IgD-negative memory B cell (primary cell): Measurements from ENCODE around the gene CCSER1. TPM values are rescaled to one million over a fixed set of nuclear protein-coding genes. Genes with fewer than 3 reads are reported as not detected.
"Not testable (repeated sequence)": the region's sequence is repeated elsewhere in the genome, so short reads cannot be mapped to it uniquely, and the experiment has no call there.

Experiments used
- H3K27ac Mint-ChIP-seq, 3 donors: one replicate each; pipeline ENCODE4 v1.8.0; 2020 to 2022; ENCODE audit warnings: mild to moderate bottlenecking in 3 of 3, mixed read lengths in 3 of 3, moderate library complexity in 1 of 3
- H3K27me3 Mint-ChIP-seq: one replicate; pipeline ENCODE4 v1.8.0; 2021; ENCODE audit warnings: mixed read lengths
- H3K36me3 Mint-ChIP-seq: one replicate; pipeline ENCODE4 v1.8.0; 2020; ENCODE audit warnings: mild to moderate bottlenecking, mixed read lengths
- H3K4me1 Mint-ChIP-seq, 3 donors: one replicate each; pipeline ENCODE4 v1.8.0; 2020 to 2022; ENCODE audit warnings: mixed read lengths in 3 of 3, mild to moderate bottlenecking in 1 of 3
- H3K4me3 Mint-ChIP-seq, 4 donors: one replicate each; pipeline ENCODE4 v1.8.0; 2020 to 2022; ENCODE audit warnings: mild to moderate bottlenecking in 4 of 4, mixed read lengths in 4 of 4, moderate library complexity in 3 of 4
- H3K9me3 Mint-ChIP-seq, 3 donors: one replicate each; pipeline ENCODE4 v1.8.0; 2020 to 2021; ENCODE audit warnings: mixed read lengths in 3 of 3, mild to moderate bottlenecking in 1 of 3
- polyA plus RNA-seq: library from polyadenylated mRNA; unstranded; fragments of 300-500 nt; fragmentation: Illumina TruSeq; gene quantifications from one replicate; pipeline ENCODE4 v1.2.3, GENCODE V29; 2021

CCSER1 gene
- polyA plus RNA-seq, 1 donor from 2014 or later: 4.7 TPM

GRCh38 chr4:91256751-91257150 lies 1129.6 kb downstream of the CCSER1 start:
- Mint-ChIP-seq H3K36me3 (no peaks in the 10 kb centered on the region), H3K27me3 (no peaks in the 10 kb centered on the region), H3K27ac (no peak overlapping the region), H3K9me3 (peaks cover 2 to 7% (median 5%) of the 10 kb centered on the region in 3 donors), H3K4me1 (no peaks in the 10 kb centered on the region), H3K4me3 (no peak overlapping the region)

- Mint-ChIP-seq H3K27me3 (no peaks in the 10 kb centered on the region), H3K4me1 (no peaks in the 10 kb centered on the region), H3K27ac (no peak overlapping the region), H3K4me3 (no peak overlapping the region), H3K36me3 (no peaks in the 10 kb centered on the region), H3K9me3 (peaks cover 4 to 7% (median 5%) of the 10 kb centered on the region in 3 donors)
Measured at GRCh38 chr4:91257721-91258120, 1130.5 kb downstream of the CCSER1 start.

GRCh38 chr4:91258326-91258725 lies 1131.1 kb downstream of the CCSER1 start:
- no peak overlapping the region for H3K4me3 Mint-ChIP-seq
- H3K9me3 Mint-ChIP-seq: peaks cover 5 to 7% (median 5%) of the 10 kb centered on the region in 3 donors
- no peak overlapping the region for H3K27ac Mint-ChIP-seq
- no peaks in the 10 kb centered on the region for H3K4me1 Mint-ChIP-seq
- no peaks in the 10 kb centered on the region for H3K27me3 Mint-ChIP-seq
- no peaks in the 10 kb centered on the region for H3K36me3 Mint-ChIP-seq

- H3K27me3 Mint-ChIP-seq: no peaks in the 10 kb centered on the region
- H3K27ac Mint-ChIP-seq: no peak overlapping the region
- peaks cover 0 to 5% (median 0%) of the 10 kb centered on the region in 3 donors for H3K9me3 Mint-ChIP-seq
- no peak overlapping the region for H3K4me3 Mint-ChIP-seq
- no peaks in the 10 kb centered on the region for H3K36me3 Mint-ChIP-seq
- no peaks in the 10 kb centered on the region for H3K4me1 Mint-ChIP-seq
Measured at GRCh38 chr4:91267543-91267942, 1140.3 kb downstream of the CCSER1 start.

DNA sequence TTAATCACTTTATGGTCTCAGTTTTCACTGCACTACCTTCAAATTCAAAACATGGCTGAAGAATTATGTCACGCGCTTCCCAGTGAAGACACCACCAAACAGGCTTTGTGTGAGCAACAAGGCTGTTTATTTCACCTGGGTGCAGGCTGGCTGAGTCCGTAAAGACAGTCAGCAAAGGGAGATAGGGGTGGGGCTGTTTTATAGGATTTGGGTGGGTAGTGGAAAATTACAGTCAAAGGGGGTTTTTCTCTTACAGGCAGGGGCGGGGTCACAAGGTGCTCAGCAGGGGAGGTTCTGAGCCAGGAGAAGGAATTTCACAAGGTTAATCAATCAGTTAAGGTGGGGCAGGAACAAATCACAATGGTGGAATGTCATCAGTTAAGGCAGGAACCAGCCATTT lies 1141.3 kb downstream of the CCSER1 start:
- H3K4me1 Mint-ChIP-seq, H3K27ac Mint-ChIP-seq, H3K36me3 Mint-ChIP-seq, H3K4me3 Mint-ChIP-seq, H3K27me3 Mint-ChIP-seq, H3K9me3 Mint-ChIP-seq: not testable (repeated sequence)

GRCh38 chr4:91268913-91269312 lies 1141.7 kb downstream of the CCSER1 start:
- no peaks in the 10 kb centered on the region for H3K36me3 Mint-ChIP-seq
- no peaks in the 10 kb centered on the region for H3K27me3 Mint-ChIP-seq
- no peak overlapping the region for H3K27ac Mint-ChIP-seq
- peaks cover 0 to 8% (median 0%) of the 10 kb centered on the region in 3 donors for H3K9me3 Mint-ChIP-seq
- no peak overlapping the region for H3K4me3 Mint-ChIP-seq
- H3K4me1 Mint-ChIP-seq: no peaks in the 10 kb centered on the region

DNA sequence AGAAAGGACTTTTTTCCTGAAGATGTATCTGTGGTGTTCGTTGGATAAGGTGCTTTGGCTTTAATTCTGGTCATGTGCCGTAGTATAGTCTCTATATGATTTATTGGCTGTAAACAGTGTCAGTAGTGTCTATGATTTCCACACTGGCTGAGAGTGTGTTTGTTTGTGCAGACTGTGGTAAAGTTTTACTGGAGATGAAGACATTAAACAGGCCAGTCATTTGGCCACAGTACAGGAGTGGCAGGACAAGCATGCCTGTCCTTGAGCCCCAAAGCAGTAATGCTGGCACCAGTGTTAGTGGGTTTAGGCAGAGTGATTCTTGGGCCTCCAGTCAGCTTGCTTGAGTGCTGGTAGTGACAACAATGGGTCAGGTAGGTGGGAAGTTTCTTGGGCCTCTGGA lies 1152.7 kb downstream of the CCSER1 start:
- Mint-ChIP-seq H3K4me1 (no peaks in the 10 kb centered on the region), H3K27me3 (peaks cover 2% of the 10 kb centered on the region), H3K27ac (no peak overlapping the region), H3K36me3 (peaks cover 1% of the 10 kb centered on the region), H3K9me3 (peaks cover 0 to 8% (median 6%) of the 10 kb centered on the region in 3 donors), H3K4me3 (no peak overlapping the region)

DNA sequence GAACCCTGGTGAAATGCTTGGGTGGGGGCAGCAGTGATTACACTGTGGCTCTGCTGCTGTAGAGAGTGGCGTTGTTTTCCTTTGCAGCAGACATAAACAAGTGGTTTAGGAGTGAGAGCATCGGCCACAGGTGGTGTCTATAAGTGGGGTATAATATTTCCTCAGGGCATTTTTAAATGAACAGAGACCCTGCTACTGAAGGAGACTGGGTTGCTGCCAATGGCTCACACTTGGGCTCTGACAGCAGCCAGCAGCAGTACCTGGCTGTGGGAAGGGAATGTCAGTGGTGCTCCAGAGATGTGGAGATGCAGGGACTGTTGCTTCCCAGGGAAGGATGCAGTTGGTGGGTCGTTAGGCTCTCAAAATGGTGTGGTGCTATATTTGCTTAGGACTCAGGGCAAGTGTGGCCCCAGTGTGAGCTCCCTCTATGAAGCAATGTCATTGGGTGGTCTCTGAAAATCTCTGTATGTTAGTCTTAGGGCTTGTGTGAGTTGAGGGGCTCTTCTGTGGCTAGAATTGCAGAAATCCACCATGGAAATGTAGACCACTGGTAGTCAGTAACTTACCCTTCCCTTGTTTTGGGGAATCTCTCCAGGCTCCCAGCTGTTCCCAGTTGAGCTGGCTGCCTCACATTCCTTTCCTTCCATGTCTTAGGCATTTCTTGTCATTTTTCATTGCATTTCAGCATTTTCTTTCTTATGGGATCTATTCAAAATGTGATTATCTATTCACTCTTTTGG lies 1153.5 kb downstream of the CCSER1 start:
- Mint-ChIP-seq H3K4me1 (no peaks in the 10 kb centered on the region), H3K9me3 (peaks cover 0 to 6% (median 3%) of the 10 kb centered on the region in 3 donors), H3K27ac (peak overlapping the region in 1 of 3 donors; percentile 67), H3K27me3 (peaks cover 2% of the 10 kb centered on the region), H3K36me3 (no peaks in the 10 kb centered on the region), H3K4me3 (no peak overlapping the region)

DNA sequence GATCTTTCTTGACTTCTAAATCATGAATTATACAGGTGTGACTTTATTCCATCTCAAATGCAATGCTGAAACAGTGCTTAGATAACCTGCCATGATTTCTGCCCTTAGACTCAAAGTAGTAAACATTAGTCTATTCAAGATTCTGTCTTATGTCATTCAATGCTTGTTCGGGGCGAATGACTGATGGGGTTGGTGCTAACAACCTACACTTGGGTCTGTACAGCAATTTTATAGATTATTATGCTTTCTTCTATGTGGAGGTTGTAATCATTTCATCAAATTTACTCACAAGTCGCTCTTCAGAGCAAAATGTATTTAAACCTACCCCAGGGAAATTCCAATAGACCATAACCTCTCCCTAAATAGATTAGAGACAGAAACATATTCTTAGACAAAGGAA lies 1155.0 kb downstream of the CCSER1 start:
- Mint-ChIP-seq H3K4me1 (no peaks in the 10 kb centered on the region), H3K9me3 (peaks cover 0 to 6% (median 1%) of the 10 kb centered on the region in 3 donors), H3K36me3 (no peaks in the 10 kb centered on the region), H3K27me3 (peaks cover 2% of the 10 kb centered on the region), H3K4me3 (no peak overlapping the region), H3K27ac (no peak overlapping the region)

- Mint-ChIP-seq H3K27ac (no peak overlapping the region), H3K9me3 (no peaks in the 10 kb centered on the region), H3K36me3 (no peaks in the 10 kb centered on the region), H3K27me3 (peaks cover 2% of the 10 kb centered on the region), H3K4me1 (no peaks in the 10 kb centered on the region), H3K4me3 (no peak overlapping the region)
Measured at GRCh38 chr4:91283726-91284230, 1156.6 kb downstream of the CCSER1 start.

- H3K4me1 Mint-ChIP-seq: no peaks in the 10 kb centered on the region
- no peaks in the 10 kb centered on the region for H3K9me3 Mint-ChIP-seq
- H3K36me3 Mint-ChIP-seq: no peaks in the 10 kb centered on the region
- no peak overlapping the region for H3K27ac Mint-ChIP-seq
- peaks cover 2% of the 10 kb centered on the region for H3K27me3 Mint-ChIP-seq
- H3K4me3 Mint-ChIP-seq: no peak overlapping the region
Measured at GRCh38 chr4:91284480-91284879, 1157.3 kb downstream of the CCSER1 start.

- no peaks in the 10 kb centered on the region for H3K4me1 Mint-ChIP-seq
- H3K36me3 Mint-ChIP-seq: no peaks in the 10 kb centered on the region
- peaks cover under 1% of the 10 kb centered on the region for H3K27me3 Mint-ChIP-seq
- no peak overlapping the region for H3K27ac Mint-ChIP-seq
- no peak overlapping the region for H3K4me3 Mint-ChIP-seq
- no peaks in the 10 kb centered on the region for H3K9me3 Mint-ChIP-seq
Measured at GRCh38 chr4:91285487-91285886, 1158.3 kb downstream of the CCSER1 start.

DNA sequence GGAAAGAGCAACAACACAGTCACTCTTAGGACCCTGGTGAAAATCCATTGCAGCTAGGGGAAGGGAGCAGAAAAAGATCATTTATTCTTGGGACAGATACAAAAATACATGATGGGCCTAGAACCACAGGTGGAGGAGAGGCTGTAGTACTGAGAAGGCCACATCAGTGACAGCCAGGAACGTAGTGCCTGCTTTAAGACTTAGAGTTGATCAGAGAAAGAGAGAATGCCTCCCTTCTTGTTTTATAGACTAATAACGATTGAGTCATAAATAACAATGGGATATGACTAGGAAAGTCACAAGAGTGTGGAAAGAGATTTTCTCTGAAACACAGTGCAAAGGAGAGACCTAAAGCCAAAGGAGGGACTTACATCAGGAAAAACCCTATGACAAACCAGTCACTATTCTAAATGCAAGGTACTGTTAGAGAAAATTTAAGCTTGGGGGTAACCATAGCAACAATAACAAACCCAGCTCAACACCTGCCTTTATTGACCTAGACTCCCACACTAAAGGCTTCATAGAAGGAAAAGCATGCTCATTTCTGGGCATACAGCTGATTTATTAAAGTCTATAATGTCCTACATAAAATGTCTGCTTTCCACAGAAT lies 1161.6 kb downstream of the CCSER1 start:
- Mint-ChIP-seq H3K4me3 (no peak overlapping the region), H3K27me3 (no peaks in the 10 kb centered on the region), H3K27ac (no peak overlapping the region), H3K4me1 (no peaks in the 10 kb centered on the region), H3K9me3 (no peaks in the 10 kb centered on the region), H3K36me3 (no peaks in the 10 kb centered on the region)

DNA sequence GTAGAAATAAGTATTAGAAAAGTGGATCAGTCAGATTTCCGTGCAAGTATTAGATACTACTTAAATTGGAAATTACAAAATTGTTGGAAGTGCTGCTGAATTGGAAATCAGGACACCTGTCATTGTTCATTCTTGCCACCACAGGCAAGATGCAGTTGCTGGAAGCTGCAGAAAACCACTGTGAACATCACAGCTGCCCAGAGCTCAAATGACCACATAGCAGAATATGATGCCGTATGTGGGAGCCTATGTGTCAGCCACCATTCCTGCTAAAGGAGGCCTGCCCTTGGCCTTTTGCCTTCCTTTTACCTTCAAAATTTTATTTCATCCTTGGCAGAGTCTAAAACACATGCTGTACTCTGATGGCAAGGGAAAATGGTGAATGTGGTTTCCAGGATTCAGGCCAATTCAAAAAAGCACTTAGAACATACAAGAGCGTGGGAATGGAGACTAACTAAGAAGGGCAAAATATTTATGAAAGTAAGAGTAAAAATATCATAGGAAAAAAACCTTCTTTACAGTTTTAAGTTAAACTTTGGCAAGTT lies 1171.0 kb downstream of the CCSER1 start:
- Mint-ChIP-seq H3K36me3 (no peaks in the 10 kb centered on the region), H3K27ac (no peak overlapping the region), H3K9me3 (peaks cover 0 to 4% (median 0%) of the 10 kb centered on the region in 3 donors), H3K27me3 (no peaks in the 10 kb centered on the region), H3K4me1 (peaks cover 0 to 1% (median 0%) of the 10 kb centered on the region in 3 donors), H3K4me3 (no peak overlapping the region)

DNA sequence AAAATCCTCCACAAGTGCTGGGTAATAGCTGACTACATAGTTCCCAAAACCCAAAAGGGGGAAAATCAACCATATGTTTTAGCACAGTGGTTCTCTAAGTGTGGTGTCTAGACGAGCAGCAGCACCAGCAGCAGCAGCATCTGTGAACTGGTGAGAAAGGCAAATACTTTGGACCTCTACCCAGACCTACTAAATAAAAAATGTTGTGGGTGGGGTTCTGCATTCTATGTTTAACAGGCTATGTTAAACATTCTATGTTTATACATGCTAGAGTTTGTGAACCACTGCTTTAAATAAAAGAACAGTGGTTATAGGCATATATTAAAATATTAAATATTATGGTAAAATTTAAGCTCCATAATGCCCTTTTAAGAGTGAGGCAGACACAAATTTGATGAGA lies 1171.6 kb downstream of the CCSER1 start:
- H3K36me3 Mint-ChIP-seq: no peaks in the 10 kb centered on the region
- peaks cover 0 to 4% (median 0%) of the 10 kb centered on the region in 3 donors for H3K9me3 Mint-ChIP-seq
- no peak overlapping the region for H3K4me3 Mint-ChIP-seq
- no peak overlapping the region for H3K27ac Mint-ChIP-seq
- H3K27me3 Mint-ChIP-seq: no peaks in the 10 kb centered on the region
- H3K4me1 Mint-ChIP-seq: peaks cover 0 to 1% (median 0%) of the 10 kb centered on the region in 3 donors
